Measurements from ENCODE around the gene RTN4IP1. TPM values are rescaled to one million over a fixed set of nuclear protein-coding genes. Genes with fewer than 3 reads are reported as not detected.

RTN4IP1 gene
- total and polyA plus RNA-seq, 2 of the 13 experiments (the other 11 are each of a cell fraction or from before 2014, with no cell fraction given): 5.5 to 17.2 TPM

GRCh38 chr6:106622412-106622811 is 6.9 kb downstream of the RTN4IP1 start (continued):
- peak; percentile 50; the same call in 1 of the 2 replicates for TF ChIP-seq ZNF503 (CRISPR knock-in tag; IDR thresholded peaks at IDR 0.05)
- TF ChIP-seq HNF4A (CRISPR knock-in tag; IDR thresholded peaks at IDR 0.05): peak; percentile 72
- TF ChIP-seq SOX13 (IDR thresholded peaks at IDR 0.05): no peak
- peak in 1 of 2 experiments; percentile 54; a peak in 1 of 4 replicates for TF ChIP-seq SOX13 (CRISPR knock-in tag; conservative IDR thresholded peaks at IDR 0.05 in 1 of 2, IDR thresholded peaks at IDR 0.05 in 1 of 2)
- peak; percentile 61; the same call in 1 of the 2 replicates for TF ChIP-seq ARID5B (CRISPR knock-in tag; IDR thresholded peaks at IDR 0.05)
- TF ChIP-seq ONECUT2 (CRISPR knock-in tag; IDR thresholded peaks at IDR 0.05): peak; percentile 9; the same call in 1 of the 2 replicates
- peak; percentile 85 for TF ChIP-seq FOXP4 (CRISPR knock-in tag; IDR thresholded peaks at IDR 0.05)
- peak; percentile 68 for TF ChIP-seq TEAD3 (CRISPR knock-in tag; optimal IDR thresholded peaks at IDR 0.05; ENCODE audit: borderline replicate concordance)
- TF ChIP-seq PITX1 (CRISPR knock-in tag; IDR thresholded peaks at IDR 0.05): peak; percentile 72; the same call in 1 of the 2 replicates

All from HepG2 (cell line).